T-cell (primary cell): ENCODE measurements around the gene SIGLEC9. TPM values are rescaled to one million over a fixed set of nuclear protein-coding genes. Genes with fewer than 3 reads are reported as not detected.

Source experiments
- ATAC-seq, 4 experiments: fragments of 200-7000 bp in 3 of 4; fragments of 150-1000 bp in 1 of 4; cut with Tn5 transposase; replicated peaks in 1 of 4; 1 replicate in 3 of 4; 2 replicates in 1 of 4; pipeline ENCODE4 v1.10.0; 2021; ENCODE audit warnings: moderate library complexity in 3 of 4, mild to moderate bottlenecking in 2 of 4, moderate number of reproducible peaks in 1 of 4
- CTCF ChIA-PET, 2 donors: fragments of 300-600 bp; sonication (Branson Sonifier 250); formaldehyde crosslinking; loops; one replicate each; lab custom pipeline; 2022; ENCODE audit warnings: antibody characterized with exemption in 2 of 2; lab: Charles Lee
- POLR2A ChIA-PET, 2 donors: fragments of 300-600 bp; sonication (Branson Sonifier 250); formaldehyde crosslinking; loops; one replicate each; lab custom pipeline; 2022; ENCODE audit warnings: antibody characterized with exemption in 2 of 2; lab: Charles Lee
- DNase-seq, 35 experiments: peaks; one replicate each; pipeline versions ENCODE4 v3.0.0 to v3.0.0-alpha.2; 2013 to 2023
- H3K27ac ChIP-seq: one replicate; pipeline ENCODE4 v1.5.1; 2013; ENCODE audit warnings: low read length
- H3K27me3 ChIP-seq, 2 experiments: replicated peaks in 1 of 2; 1 replicate in 1 of 2; 2 replicates in 1 of 2; pipeline versions ENCODE4 v1.6.1 to v1.7.0; 2013; ENCODE audit warnings: low read length in 1 of 2, mixed read lengths in 1 of 2; ENCODE audit not compliant: control insufficient read depth in 2 of 2, insufficient read depth in 2 of 2; ENCODE audit errors: extremely low read depth in 1 of 2
- H3K36me3 ChIP-seq, 2 donors: 1 replicate in 1 of 2; 2 replicates in 1 of 2; pipeline versions ENCODE4 v1.6.1 to v1.7.0; 2013; ENCODE audit warnings: low read length in 1 of 2; ENCODE audit not compliant: control insufficient read depth in 2 of 2, insufficient read depth in 1 of 2; ENCODE audit errors: extremely low read depth in 1 of 2
- H3K4me1 ChIP-seq, 2 experiments: 1 replicate in 1 of 2; 2 replicates in 1 of 2; pipeline versions ENCODE4 v1.6.1 to v1.7.0; 2013; ENCODE audit warnings: low read length in 2 of 2, mixed read lengths in 1 of 2; ENCODE audit not compliant: insufficient read depth in 2 of 2, control insufficient read depth in 1 of 2; ENCODE audit errors: extremely low read depth in 1 of 2
- H3K4me3 ChIP-seq, 2 donors: 1 replicate in 1 of 2; 2 replicates in 1 of 2; pipeline versions ENCODE4 v1.5.1 to v1.7.0; 2013; ENCODE audit warnings: mild to moderate bottlenecking in 2 of 2, low read length in 1 of 2, moderate library complexity in 1 of 2; ENCODE audit not compliant: control insufficient read depth in 1 of 2; ENCODE audit errors: extremely low read depth in 1 of 2
- H3K9me3 ChIP-seq: 2 replicates; pipeline ENCODE4 v1.7.0; 2013
- H3K27ac Mint-ChIP-seq, 2 donors: one replicate each; pipeline ENCODE4 v1.8.0; 2020 to 2021; ENCODE audit warnings: mild to moderate bottlenecking in 2 of 2, mixed read lengths in 2 of 2
- H3K27me3 Mint-ChIP-seq, 2 donors: one replicate each; pipeline ENCODE4 v1.8.0; 2021 to 2022; ENCODE audit warnings: mixed read lengths in 2 of 2
- H3K36me3 Mint-ChIP-seq: one replicate; pipeline ENCODE4 v1.8.0; 2021; ENCODE audit warnings: mixed read lengths
- H3K4me1 Mint-ChIP-seq, 3 donors: one replicate each; pipeline ENCODE4 v1.8.0; 2020 to 2022; ENCODE audit warnings: mixed read lengths in 3 of 3, mild to moderate bottlenecking in 1 of 3
- H3K4me3 Mint-ChIP-seq, 3 donors: one replicate each; pipeline ENCODE4 v1.8.0; 2020 to 2022; ENCODE audit warnings: mild to moderate bottlenecking in 3 of 3, mixed read lengths in 3 of 3, moderate library complexity in 3 of 3
- H3K9me3 Mint-ChIP-seq, 3 donors: one replicate each; pipeline ENCODE4 v1.8.0; 2020 to 2022; ENCODE audit warnings: mixed read lengths in 3 of 3
- WGBS: methylation state at CpG from one replicate; pipeline ENCODE4 v1.1.5; 2013; ENCODE audit warnings: missing lambda C conversion rate; ENCODE audit not compliant: insufficient coverage; 5-methylcytosine and 5-hydroxymethylcytosine counted together
- total RNA-seq, 35 experiments: library from RNA in 6 of 35; stranded (reverse) in 6 of 35; fragments of 120-200 nt in 1 of 35; gene quantifications; one replicate each; pipeline versions ENCODE4 v1.2.1 to v1.2.4 and lab custom pipeline; 2013 to 2026

The SIGLEC9 gene
- total RNA-seq, 5 donors from 2014 or later (not counting 1 experiment from before 2014, with no cell fraction given): 0.73 to 2.6 (median 1.6) TPM

DNA sequence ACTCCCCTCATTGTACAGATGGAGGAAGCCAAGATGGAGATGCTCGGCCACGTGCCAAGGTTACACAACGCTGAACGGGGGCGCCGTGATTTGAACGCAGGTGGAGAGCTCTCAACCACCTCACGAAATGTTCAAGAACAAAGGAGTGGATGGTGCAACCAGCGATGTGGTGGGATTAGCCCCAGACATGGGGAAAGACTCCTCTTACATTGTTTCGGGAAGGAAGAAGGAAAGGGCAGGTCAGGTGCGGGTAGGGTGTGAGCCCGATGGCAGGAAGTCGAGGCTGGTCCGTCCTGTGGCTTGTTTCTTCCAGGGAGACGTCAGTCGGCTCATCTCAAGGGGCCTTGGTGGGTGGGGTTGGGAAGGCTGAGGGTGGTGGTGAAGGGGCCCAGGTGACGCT lies 34.9 kb upstream of the SIGLEC9 start:
- H3K9me3 Mint-ChIP-seq: no peaks in the 10 kb centered on the region
- H3K4me3 Mint-ChIP-seq: no peak overlapping the region
- 85% methylated on average over 15 of the region's 17 CpGs for WGBS
- H3K27me3 ChIP-seq: no peaks in the 10 kb centered on the region
- DNase-seq (no peak), ATAC-seq (no peak)
- no peaks in the 10 kb centered on the region for H3K4me1 ChIP-seq
- peaks cover 0 to 4% of the 10 kb centered on the region in 2 donors for H3K36me3 ChIP-seq
- H3K36me3 Mint-ChIP-seq: peaks cover 3% of the 10 kb centered on the region
- peaks cover 0 to 9% (median 0%) of the 10 kb centered on the region in 3 donors for H3K4me1 Mint-ChIP-seq
- ChIA-PET POLR2A (interaction anchor here in 1 of 2 donors (0.7 kb wide), 1 partner anchor 65 kb away, joined by 3 read pairs; no protein-coding TSS in a partner anchor), CTCF (no interaction called here)
- no peak overlapping the region for H3K4me3 ChIP-seq
- no peak overlapping the region for H3K27ac ChIP-seq
- H3K27ac Mint-ChIP-seq: no peak overlapping the region
- no peaks in the 10 kb centered on the region for H3K9me3 ChIP-seq
- no peaks in the 10 kb centered on the region for H3K27me3 Mint-ChIP-seq

DNA sequence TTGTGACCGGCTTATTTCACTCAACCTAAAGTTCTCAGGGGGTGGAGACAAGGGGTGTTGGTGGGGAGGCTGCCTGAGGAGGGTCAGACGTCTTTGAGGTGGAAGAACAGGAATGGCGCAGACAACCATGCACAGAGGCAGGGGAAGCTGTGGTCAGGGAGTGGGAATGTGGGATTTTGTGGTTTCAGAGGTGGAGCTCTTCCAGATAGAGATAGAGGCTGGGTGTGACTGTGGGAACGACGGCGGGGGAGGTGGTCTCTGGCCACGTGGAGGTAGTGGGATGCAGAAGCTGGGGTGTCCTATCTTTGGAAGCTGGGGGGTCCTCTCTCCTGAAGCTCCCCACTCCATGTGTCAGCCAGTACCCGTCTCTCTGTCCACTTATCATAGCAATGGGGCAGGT lies 34.2 kb upstream of the SIGLEC9 start:
- no peak overlapping the region for H3K27ac ChIP-seq
- ChIA-PET POLR2A (interaction anchor here in 1 of 2 donors (0.7 kb wide), 1 partner anchor 66 kb away, joined by 3 read pairs; no protein-coding TSS in a partner anchor), CTCF (no interaction called here)
- DNase-seq (no peak), ATAC-seq (no peak)
- Mint-ChIP-seq H3K4me1 (peaks cover 0 to 9% (median 3%) of the 10 kb centered on the region in 3 donors), H3K27me3 (no peaks in the 10 kb centered on the region), H3K4me3 (no peak overlapping the region), H3K27ac (no peak overlapping the region), H3K9me3 (no peaks in the 10 kb centered on the region), H3K36me3 (peaks cover 3% of the 10 kb centered on the region)
- H3K27me3 ChIP-seq: no peaks in the 10 kb centered on the region
- WGBS: 62% methylated on average over 7 of the region's 8 CpGs
- peaks cover 0 to 3% of the 10 kb centered on the region in 2 experiments for H3K4me1 ChIP-seq
- peaks cover 0 to 4% of the 10 kb centered on the region in 2 donors for H3K36me3 ChIP-seq
- no peak overlapping the region for H3K4me3 ChIP-seq
- H3K9me3 ChIP-seq: no peaks in the 10 kb centered on the region

DNA sequence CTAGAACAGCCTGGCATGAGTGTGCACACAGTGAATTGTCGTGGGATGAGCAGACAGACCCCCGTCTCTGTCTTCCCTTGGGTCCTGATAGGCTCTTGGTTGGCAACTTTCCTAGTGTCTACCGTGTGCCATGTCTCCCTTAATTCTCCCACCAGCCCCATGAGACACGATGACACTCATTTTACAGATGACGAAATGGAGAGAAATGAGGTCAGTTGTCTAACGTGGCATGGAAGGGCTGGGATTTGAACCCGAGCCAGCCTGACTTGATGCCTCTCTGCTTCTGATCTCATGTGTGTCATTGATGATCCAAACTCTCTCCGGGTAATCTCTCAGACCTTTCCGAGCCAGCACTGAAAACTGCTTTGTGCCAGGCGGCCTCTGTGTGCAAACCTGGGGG lies 33.6 kb upstream of the SIGLEC9 start:
- no peaks in the 10 kb centered on the region for H3K27me3 Mint-ChIP-seq
- no peak overlapping the region for H3K27ac ChIP-seq
- H3K36me3 ChIP-seq: peaks cover 0 to 4% of the 10 kb centered on the region in 2 donors
- H3K9me3 ChIP-seq: no peaks in the 10 kb centered on the region
- ATAC-seq (no peak), DNase-seq (no peak)
- CTCF ChIA-PET: interaction anchor here in 1 of 2 donors (0.7 kb wide), 1 partner anchor 22 kb away, joined by 4 read pairs; no protein-coding TSS in a partner anchor
- peaks cover 0 to 3% of the 10 kb centered on the region in 2 experiments for H3K4me1 ChIP-seq
- no peaks in the 10 kb centered on the region for H3K9me3 Mint-ChIP-seq
- peaks cover 0 to 9% (median 3%) of the 10 kb centered on the region in 3 donors for H3K4me1 Mint-ChIP-seq
- H3K27ac Mint-ChIP-seq: no peak overlapping the region
- POLR2A ChIA-PET: no interaction called here
- H3K36me3 Mint-ChIP-seq: peaks cover 3% of the 10 kb centered on the region
- no peaks in the 10 kb centered on the region for H3K27me3 ChIP-seq
- H3K4me3 ChIP-seq: no peak overlapping the region
- no peak overlapping the region for H3K4me3 Mint-ChIP-seq
- WGBS: 90% methylated on average over 8 of the region's 10 CpGs

DNA sequence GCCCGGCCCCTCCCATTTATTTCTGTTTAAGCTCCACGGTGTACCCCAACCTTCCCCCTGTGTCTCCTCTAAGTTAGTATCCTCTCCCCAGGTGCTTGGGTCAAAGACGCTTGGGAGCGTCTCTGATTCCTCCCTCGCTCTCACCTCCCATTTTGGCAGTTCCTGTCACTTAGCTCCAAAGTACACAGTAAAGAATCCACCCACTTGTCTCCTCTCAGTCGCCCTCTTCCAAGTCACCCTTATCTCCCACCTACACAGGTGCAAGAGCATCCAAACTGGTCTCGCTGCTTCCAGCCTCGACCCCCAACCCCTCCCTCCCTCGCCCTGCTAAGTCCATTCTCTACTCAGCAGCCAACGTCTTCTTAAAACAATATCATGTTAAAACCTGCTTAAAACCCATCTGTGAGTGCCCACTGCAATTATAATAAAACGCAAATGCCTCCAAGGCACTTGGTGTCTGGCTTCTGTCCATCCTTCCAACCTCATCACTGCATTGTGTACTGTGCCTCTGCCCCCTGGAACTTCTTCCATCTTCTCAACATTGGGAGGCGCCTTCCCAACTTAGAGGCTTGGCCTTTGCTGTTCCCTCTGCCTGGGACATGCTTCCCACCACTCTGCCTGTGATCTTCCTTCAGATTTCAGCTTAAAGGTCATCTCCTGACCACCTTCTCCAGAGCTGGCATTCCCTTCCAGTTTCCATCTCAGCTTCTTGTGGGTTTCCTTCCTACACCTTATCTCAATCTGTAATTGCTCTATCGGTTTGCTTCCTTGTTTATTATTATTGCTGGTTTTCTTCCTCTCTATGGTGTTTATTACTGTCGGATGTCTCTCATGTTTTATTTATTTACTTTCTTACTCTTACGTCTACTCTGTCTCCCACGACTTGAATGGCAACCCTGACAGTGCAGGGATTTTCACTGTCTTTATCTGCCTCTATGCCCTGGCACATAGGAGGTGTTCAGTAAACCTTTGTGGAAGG lies 32.5 kb upstream of the SIGLEC9 start:
- POLR2A ChIA-PET: no interaction called here
- peaks cover 3 to 9% of the 10 kb centered on the region in 2 experiments for H3K4me1 ChIP-seq
- Mint-ChIP-seq H3K36me3 (peaks cover 8% of the 10 kb centered on the region), H3K27me3 (no peaks in the 10 kb centered on the region), H3K27ac (no peak overlapping the region), H3K9me3 (no peaks in the 10 kb centered on the region), H3K4me1 (peaks cover 7 to 16% (median 10%) of the 10 kb centered on the region in 3 donors), H3K4me3 (no peak overlapping the region)
- WGBS: 82% methylated on average over 13 of the region's 16 CpGs
- DNase-seq: no peak
- no peaks in the 10 kb centered on the region for H3K27me3 ChIP-seq
- no peak overlapping the region for H3K27ac ChIP-seq
- H3K9me3 ChIP-seq: no peaks in the 10 kb centered on the region
- ATAC-seq: no peak
- H3K4me3 ChIP-seq: no peak overlapping the region
- CTCF ChIA-PET: interaction anchor here in 1 of 2 donors (0.6 to 0.7 kb wide), 2 partner anchors 20 to 57 kb away, joined by 3 to 4 read pairs; no protein-coding TSS in a partner anchor
- H3K36me3 ChIP-seq: peaks cover 0 to 2% of the 10 kb centered on the region in 2 donors

DNA sequence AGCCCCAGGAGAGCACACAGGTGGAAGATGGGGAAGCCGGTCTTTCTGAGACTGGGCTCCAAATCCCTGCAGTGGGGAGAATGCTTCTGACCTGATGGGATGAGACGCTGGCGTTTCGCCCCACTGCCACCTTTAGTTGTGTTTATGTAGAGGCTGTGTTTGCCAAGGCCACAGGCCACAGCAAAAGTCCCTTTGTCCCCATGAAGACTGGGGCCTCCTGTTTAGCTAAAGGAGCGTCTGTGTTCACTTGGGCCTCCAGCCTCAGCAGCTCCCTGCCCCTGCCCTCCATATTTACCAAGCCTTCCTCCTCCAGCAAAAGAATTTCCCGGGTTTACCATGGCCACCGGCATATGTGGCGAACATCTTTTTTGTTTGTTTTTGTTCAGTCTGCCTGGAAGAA lies 31.6 kb upstream of the SIGLEC9 start:
- 95% methylated on average over 4 of the region's 8 CpGs for WGBS
- CTCF ChIA-PET: no interaction called here
- Mint-ChIP-seq H3K36me3 (peaks cover 8% of the 10 kb centered on the region), H3K4me3 (no peak overlapping the region), H3K9me3 (no peaks in the 10 kb centered on the region), H3K27me3 (no peaks in the 10 kb centered on the region), H3K4me1 (peaks cover 14 to 17% (median 17%) of the 10 kb centered on the region in 3 donors), H3K27ac (no peak overlapping the region)
- Histone ChIP-seq H3K4me3 (no peak overlapping the region), H3K27me3 (no peaks in the 10 kb centered on the region), H3K36me3 (peaks cover 2 to 5% of the 10 kb centered on the region in 2 donors), H3K4me1 (peaks cover 3 to 18% of the 10 kb centered on the region in 2 experiments), H3K9me3 (no peaks in the 10 kb centered on the region), H3K27ac (no peak overlapping the region)
- no peak for DNase-seq
- no peak for ATAC-seq
- POLR2A ChIA-PET: no interaction called here

DNA sequence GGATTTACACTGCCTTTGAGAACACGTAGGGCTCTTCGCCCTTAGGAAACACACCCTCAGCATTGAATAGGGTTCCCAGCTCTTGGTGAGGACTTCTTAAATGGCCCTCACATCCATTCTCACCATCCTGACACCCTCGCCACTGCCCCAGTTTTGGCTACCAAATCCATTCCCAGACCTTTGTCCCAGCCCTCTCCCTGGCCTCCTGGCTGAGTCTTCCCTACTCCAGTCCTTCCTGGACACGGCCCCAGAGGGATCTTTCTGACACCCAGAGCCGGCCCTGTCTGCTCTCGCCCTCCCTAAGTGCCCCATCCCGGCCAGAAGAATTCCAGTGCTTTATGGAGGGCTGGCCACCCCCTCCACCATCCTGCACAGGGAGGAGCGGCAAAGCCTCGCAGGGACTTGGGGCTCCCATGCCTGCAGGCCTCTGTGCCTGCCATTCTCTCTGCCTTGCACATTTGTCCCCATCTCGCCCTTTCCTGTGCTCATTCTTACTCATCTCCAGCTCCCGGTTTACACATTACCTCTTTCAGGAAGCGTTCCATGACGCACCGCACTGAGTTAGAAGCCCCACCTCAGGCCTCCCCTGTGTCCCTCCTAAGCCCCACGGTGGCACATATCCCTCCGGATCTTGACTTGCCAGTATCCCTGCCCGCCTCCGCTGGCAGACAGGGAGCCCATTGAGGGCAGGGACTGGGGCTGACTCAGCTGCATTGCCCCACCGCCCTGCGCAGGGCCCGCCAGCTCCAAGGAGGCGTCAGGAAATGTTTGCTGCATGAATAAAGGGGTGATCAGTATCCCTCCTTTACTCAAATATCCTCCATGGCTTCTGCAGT lies 31.0 kb upstream of the SIGLEC9 start:
- H3K27ac Mint-ChIP-seq: no peak overlapping the region
- ATAC-seq (no peak), DNase-seq (no peak)
- CTCF ChIA-PET: no interaction called here
- H3K9me3 ChIP-seq: no peaks in the 10 kb centered on the region
- WGBS: 86% methylated on average over 14 of the region's 22 CpGs
- H3K27me3 ChIP-seq: no peaks in the 10 kb centered on the region
- no peaks in the 10 kb centered on the region for H3K27me3 Mint-ChIP-seq
- no peak overlapping the region for H3K4me3 ChIP-seq
- H3K4me3 Mint-ChIP-seq: no peak overlapping the region
- H3K4me1 ChIP-seq: peaks cover 3 to 20% of the 10 kb centered on the region in 2 experiments
- H3K36me3 ChIP-seq: peaks cover 2 to 8% of the 10 kb centered on the region in 2 donors
- H3K4me1 Mint-ChIP-seq: peaks cover 14 to 17% (median 17%) of the 10 kb centered on the region in 3 donors
- POLR2A ChIA-PET: no interaction called here
- H3K27ac ChIP-seq: no peak overlapping the region
- no peaks in the 10 kb centered on the region for H3K9me3 Mint-ChIP-seq
- H3K36me3 Mint-ChIP-seq: peaks cover 8% of the 10 kb centered on the region
